Uterus (tissue), 4 donors: ENCODE measurements around the gene SOD3. TPM values are rescaled to one million over a fixed set of nuclear protein-coding genes. Genes with fewer than 3 reads are reported as not detected.
A peak's percentile ranks its signal among the peaks of the same experiment; 100 is the strongest.

ENCODE experiments used
- DNase-seq, 2 donors: peaks; one replicate each; pipeline ENCODE4 v3.0.0-alpha.2; 2019 to 2020
- H3K27ac ChIP-seq, 2 donors: fragments of 200-600 bp; sonication (generic); 1 replicate in 1 of 2; 2 replicates in 1 of 2; pipeline ENCODE4 v1.5.1; 2016 to 2018
- H3K27me3 ChIP-seq, 2 donors: fragments of 200-600 bp; sonication (generic); one replicate each; pipeline ENCODE4 v1.5.1; 2018 to 2019; ENCODE audit warnings: control low read depth in 1 of 2
- H3K36me3 ChIP-seq, 2 donors: fragments of 200-600 bp; sonication (generic); one replicate each; pipeline ENCODE4 v1.5.1; 2019; ENCODE audit warnings: control low read depth in 1 of 2
- H3K4me1 ChIP-seq, 2 donors: fragments of 200-600 bp; sonication (generic); one replicate each; pipeline ENCODE4 v1.5.1; 2018 to 2019; ENCODE audit warnings: control low read depth in 1 of 2
- H3K4me3 ChIP-seq, 2 donors: fragments of 200-600 bp; sonication (generic); 1 replicate in 1 of 2; 2 replicates in 1 of 2; pipeline ENCODE4 v1.5.1; 2018 to 2019; ENCODE audit warnings: mild to moderate bottlenecking in 1 of 2
- H3K9me3 ChIP-seq, 2 donors: fragments of 200-600 bp; sonication (generic); one replicate each; pipeline ENCODE4 v1.5.1; 2019; ENCODE audit warnings: control low read depth in 1 of 2
- CTCF ChIP-seq, 4 experiments: fragments of 200-600 bp in 2 of 4; fragments of 450-650 bp in 2 of 4; sonication (generic) in 2 of 4; IDR thresholded peaks; one replicate each; pipeline ENCODE4 v1.5.1; 2016 to 2019; ENCODE audit warnings: antibody characterized with exemption in 4 of 4, mild to moderate bottlenecking in 2 of 4, moderate library complexity in 1 of 4
- POLR2A ChIP-seq, 2 donors: fragments of 450-650 bp; IDR thresholded peaks; one replicate each; pipeline ENCODE4 v1.6.1; 2016; ENCODE audit warnings: antibody characterized with exemption in 2 of 2, mild to moderate bottlenecking in 1 of 2, moderate library complexity in 1 of 2
- intact Hi-C: fragments of 100-400 bp; cut with DNase I; formaldehyde crosslinking; loops from one replicate; pipeline ENCODE4 v1.15.1; 2023; ENCODE audit warnings: low total_unique reads
- total RNA-seq, 4 donors: library from RNA; depleted of rRNA in 3 of 4; stranded (reverse); fragments of >200 nt in 3 of 4; gene quantifications; one replicate each; pipeline versions ENCODE4 v1.1.0 to v1.2.4, GENCODE V29; 2014 to 2023
- donor health status: DM: yes; HTN: yes; CAD: no.

SOD3 gene
- total RNA-seq, 4 donors from 2014 or later = 34.4 to 78.6 (median 68.0) TPM

DNA sequence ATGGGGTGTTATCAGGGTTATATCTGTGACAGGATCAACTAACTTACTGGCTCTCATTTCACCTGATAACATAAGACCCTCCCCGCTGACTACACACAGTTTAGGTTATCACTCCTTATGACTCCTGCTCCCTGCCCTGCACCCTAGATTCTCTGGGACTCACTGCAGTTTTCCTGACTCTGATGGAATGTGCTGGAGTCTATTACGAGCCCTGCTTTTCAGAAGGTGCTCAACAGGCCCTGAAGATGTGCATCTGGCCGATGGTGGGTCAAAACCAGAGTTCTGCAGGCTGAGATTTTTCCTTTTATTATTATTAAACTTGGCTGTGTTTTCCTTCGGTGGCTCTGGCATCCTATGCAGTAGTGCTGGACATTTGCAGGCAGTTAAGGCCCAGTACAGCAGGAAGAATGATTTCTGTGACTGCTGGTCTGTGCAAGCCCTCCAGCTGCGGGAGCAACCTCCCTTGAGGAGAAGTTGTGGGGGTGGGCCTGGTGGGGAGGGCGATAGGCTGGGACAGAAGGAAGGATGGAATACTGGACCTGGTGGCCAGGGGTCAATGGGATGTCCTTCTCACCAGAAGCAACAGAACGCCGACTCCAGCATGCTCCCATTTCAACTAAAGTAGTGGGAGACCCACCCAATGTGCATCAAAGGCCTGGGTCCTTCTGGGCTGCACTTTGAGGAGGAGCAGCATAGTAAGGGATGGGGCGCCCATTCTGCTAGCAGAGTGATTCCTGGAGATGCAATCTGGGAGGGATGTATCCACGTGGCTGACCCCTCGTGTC lies 11.0 kb downstream of the SOD3 start:
- Histone ChIP-seq H3K36me3 (no peaks in the 10 kb centered on the region), H3K27ac (no peak overlapping the region), H3K4me3 (no peak overlapping the region), H3K9me3 (no peaks in the 10 kb centered on the region), H3K27me3 (no peaks in the 10 kb centered on the region), H3K4me1 (peaks cover 0 to 3% of the 10 kb centered on the region in 2 donors)
- TF ChIP-seq POLR2A (IDR thresholded peaks at IDR 0.05) = no peak
- TF ChIP-seq CTCF (IDR thresholded peaks at IDR 0.05) = no peak
- DNase-seq = no peak
- intact Hi-C loops = no loop called here

DNA sequence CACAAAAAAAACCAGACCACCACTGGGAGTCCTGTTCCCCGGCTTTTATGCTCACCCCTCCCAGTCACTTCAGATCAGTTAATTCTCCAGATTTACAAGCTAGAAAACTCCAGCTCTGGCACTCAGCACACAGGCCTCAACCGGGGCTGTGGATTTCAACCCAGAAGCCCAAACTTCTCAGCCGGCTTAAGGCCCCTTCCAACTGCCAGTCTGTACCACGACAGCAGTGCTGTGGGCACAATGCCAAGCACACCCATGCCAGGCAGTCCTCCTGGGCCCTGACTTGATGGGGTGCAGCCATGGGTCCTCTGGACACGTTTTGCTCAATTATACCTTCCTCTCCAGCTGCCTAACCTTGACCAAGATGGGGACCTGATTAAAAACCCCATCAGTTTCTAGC lies 12.2 kb downstream of the SOD3 start:
- no peak for DNase-seq
- H3K27ac ChIP-seq = no peak overlapping the region
- no peaks in the 10 kb centered on the region for H3K36me3 ChIP-seq
- H3K9me3 ChIP-seq = no peaks in the 10 kb centered on the region
- H3K27me3 ChIP-seq = no peaks in the 10 kb centered on the region
- no peak overlapping the region for H3K4me3 ChIP-seq
- TF ChIP-seq POLR2A (IDR thresholded peaks at IDR 0.05) (no peak), CTCF (IDR thresholded peaks at IDR 0.05) (no peak)
- peaks cover 0 to 3% of the 10 kb centered on the region in 2 donors for H3K4me1 ChIP-seq
- intact Hi-C loops = no loop called here

DNA sequence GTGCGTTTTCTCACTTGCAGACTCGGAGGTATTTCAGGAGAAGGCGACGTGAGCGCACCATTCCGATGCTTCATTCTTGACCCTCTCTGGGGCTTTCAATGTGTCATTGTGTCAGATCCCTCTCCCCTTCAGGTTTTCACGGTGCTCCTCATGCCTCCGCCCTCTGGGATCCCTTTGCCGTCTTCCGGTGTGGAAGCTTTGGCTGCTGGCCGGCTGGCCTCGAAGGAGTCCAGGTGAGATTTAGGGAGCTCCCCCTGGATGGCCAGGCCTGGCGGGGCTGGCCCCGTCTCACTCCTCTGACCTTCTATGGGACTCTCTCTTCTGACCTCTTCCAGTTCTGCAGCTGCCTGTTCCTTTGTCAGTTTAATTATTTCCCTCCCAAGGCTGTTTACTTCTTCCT lies 12.9 kb downstream of the SOD3 start:
- Histone ChIP-seq H3K4me1 (peaks cover 0 to 3% of the 10 kb centered on the region in 2 donors), H3K4me3 (no peak overlapping the region), H3K9me3 (no peaks in the 10 kb centered on the region), H3K27ac (no peak overlapping the region), H3K36me3 (no peaks in the 10 kb centered on the region), H3K27me3 (no peaks in the 10 kb centered on the region)
- DNase-seq = no peak
- TF ChIP-seq CTCF (IDR thresholded peaks at IDR 0.05) (no peak), POLR2A (IDR thresholded peaks at IDR 0.05) (no peak)
- intact Hi-C loops = no loop called here

DNA sequence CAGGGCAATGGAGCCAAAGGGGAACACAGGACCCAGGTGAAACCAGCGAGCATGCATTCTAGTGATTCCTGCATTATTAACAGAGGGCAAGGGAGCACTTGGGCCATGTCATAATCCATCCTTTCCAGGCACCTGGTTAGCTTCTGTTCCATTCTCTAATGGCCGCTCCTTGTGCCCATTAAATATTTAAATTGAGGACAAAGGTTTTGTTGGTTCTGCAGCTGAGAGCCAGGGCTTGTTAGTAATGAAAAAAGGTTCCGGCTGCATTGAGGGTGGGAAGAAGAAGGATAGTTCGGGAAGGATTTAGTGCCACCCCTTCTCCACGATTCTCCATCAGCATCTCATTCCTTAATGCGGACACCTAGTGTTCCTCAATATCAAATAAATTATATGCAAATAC lies 13.6 kb downstream of the SOD3 start:
- Histone ChIP-seq H3K27me3 (no peaks in the 10 kb centered on the region), H3K9me3 (no peaks in the 10 kb centered on the region), H3K36me3 (no peaks in the 10 kb centered on the region), H3K4me1 (peaks cover 0 to 3% of the 10 kb centered on the region in 2 donors), H3K27ac (peak overlapping the region; percentile 40 to 63), H3K4me3 (no peak overlapping the region)
- intact Hi-C loops = no loop called here
- DNase-seq = no peak
- TF ChIP-seq CTCF (IDR thresholded peaks at IDR 0.05) = no peak
- TF ChIP-seq POLR2A (IDR thresholded peaks at IDR 0.05) = no peak

DNA sequence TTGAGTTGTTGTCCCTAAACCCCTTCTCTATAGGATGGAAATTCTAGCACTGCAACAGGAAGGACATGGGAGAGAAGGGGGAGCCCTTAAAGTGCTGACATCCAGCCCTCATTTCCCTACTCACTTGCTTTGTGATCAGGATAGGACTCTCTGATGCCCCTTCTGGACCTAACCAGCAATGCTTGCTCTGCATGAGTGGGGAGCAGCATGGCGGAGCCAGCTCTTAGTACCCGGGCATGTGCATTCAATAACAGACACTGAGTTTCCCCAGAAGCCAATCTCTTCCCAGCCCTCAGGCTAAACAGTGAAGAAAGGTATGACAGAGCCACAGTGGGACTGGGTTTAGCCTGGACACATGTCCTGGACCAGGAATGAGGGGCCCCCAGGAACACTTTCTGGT lies 14.0 kb downstream of the SOD3 start:
- intact Hi-C loops = no loop called here
- TF ChIP-seq CTCF (IDR thresholded peaks at IDR 0.05) (no peak), POLR2A (IDR thresholded peaks at IDR 0.05) (no peak)
- peak overlapping the region; percentile 40 to 63 for H3K27ac ChIP-seq
- no peak overlapping the region for H3K4me3 ChIP-seq
- H3K36me3 ChIP-seq = no peaks in the 10 kb centered on the region
- H3K9me3 ChIP-seq = no peaks in the 10 kb centered on the region
- H3K27me3 ChIP-seq = no peaks in the 10 kb centered on the region
- H3K4me1 ChIP-seq = peaks cover 0 to 3% of the 10 kb centered on the region in 2 donors
- DNase-seq = no peak
